ENCODE results near the gene CFAP58. TPM values are rescaled to one million over a fixed set of nuclear protein-coding genes. Genes with fewer than 3 reads are reported as not detected.

Gene CFAP58
- total and polyA plus RNA-seq, 2 of the 13 experiments (the other 11 are each of a cell fraction or from before 2014, with no cell fraction given): 0.03 TPM; not detected in 1

DNA sequence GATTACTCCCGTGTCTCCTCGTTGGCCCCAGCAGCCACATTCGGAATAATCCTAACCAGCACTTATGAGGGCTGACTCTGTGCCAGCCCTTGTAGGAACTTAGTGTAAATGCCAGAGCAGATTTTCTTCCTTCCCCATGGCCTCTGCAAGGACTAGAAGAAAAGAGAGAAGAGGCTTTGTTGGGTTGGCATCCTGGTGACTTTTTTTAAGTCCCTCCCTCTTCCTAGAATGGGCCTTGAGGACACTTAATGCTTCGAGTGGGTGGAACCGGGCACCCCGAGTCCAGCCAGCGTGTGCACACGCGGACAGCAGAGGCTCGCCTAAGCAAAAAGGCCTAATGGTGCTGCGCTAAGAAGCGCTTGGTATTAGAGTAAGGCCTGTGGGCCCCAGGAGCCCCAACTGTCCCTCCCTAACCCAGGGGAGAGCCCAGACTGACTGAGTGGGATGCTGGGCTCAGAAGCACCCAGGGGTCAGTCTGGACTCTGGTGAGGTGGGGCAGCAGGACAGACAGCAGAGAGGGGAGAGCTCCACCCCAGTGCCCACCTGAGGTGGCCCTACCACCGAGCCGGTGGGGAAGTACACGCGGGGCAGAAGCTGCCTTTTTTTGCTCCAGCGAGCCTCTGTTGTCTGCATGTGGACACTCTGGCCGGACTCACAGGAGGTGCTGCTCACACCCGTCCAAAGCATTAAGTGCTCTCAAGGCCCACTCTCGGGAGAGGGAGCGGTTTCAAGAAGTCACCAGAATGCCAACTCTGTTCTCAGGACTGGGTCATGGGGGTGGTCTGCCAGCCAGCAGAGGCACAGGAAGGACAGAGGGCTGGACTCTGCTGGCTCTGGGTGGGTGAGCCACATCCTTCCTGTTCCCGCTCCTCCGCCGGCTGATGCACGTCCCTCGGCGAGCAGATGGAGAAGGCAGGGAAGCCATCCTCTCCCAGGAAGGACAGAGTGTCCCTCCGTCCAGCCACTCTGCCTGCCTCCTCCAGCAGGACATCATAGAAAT, 27.9 kb upstream of the CFAP58 start:
- no peaks in the 10 kb centered on the region for H3K36me3 ChIP-seq (replicated peaks in 1 of 2; ENCODE audit: control insufficient read depth in 1 of 2, insufficient read depth in 2 of 2, low read length in 2 of 2)
- no peak overlapping the region for H3K4me3 ChIP-seq (replicated peaks in 1 of 3; ENCODE audit: insufficient read depth in 1 of 3, low read depth in 2 of 3, low read length in 3 of 3)
- BruUV-seq (replicated peaks): no TSS peak
- DNase-seq (ENCODE audit: low spot score) (no peak), FAIRE-seq (no peak), ATAC-seq (no peak)
- H3K4me2 ChIP-seq (ENCODE audit: low read depth, low read length): no peak overlapping the region
- no peaks in the 10 kb centered on the region for H4K20me1 ChIP-seq (ENCODE audit: insufficient read depth, low read length)
- no peak overlapping the region for H3K27ac ChIP-seq (ENCODE audit: extremely low read length, insufficient read depth, low read length)
- H2AFZ ChIP-seq (ENCODE audit: low read length): no peak overlapping the region
- CTCF ChIA-PET (ENCODE audit: low intra/inter-chr PET ratio, low total read pairs): no interaction called here
- H3K9ac ChIP-seq (ENCODE audit: insufficient read depth, low read depth, low read length): no peak overlapping the region
- in situ Hi-C loops (cut with HindIII; ENCODE audit: extremely low pct_ligation_motif_present, low pct_unique_long_range_greater_than_20kb): no loop called here
- TF ChIP-seq THAP9 (CRISPR knock-in tag; IDR thresholded peaks at IDR 0.05; ENCODE audit: borderline replicate concordance) (no peak), HNRNPH1 (optimal IDR thresholded peaks at IDR 0.05; ENCODE audit: low read depth, low read length) (no peak), ZNF292 (CRISPR knock-in tag; IDR thresholded peaks at IDR 0.05; ENCODE audit: borderline replicate concordance, low read depth) (no peak), ZNF34 (CRISPR knock-in tag; IDR thresholded peaks at IDR 0.05; ENCODE audit: borderline replicate concordance) (no peak)
- H3K9me3 ChIP-seq (ENCODE audit: low read length): no peaks in the 10 kb centered on the region
- POLR2A ChIA-PET: no interaction called here
- no peaks in the 10 kb centered on the region for H3K79me2 ChIP-seq (ENCODE audit: insufficient read depth, low read length)
- WGBS (ENCODE audit: low lambda C conversion rate): 97% methylated on average over 21 of the region's 28 CpGs
- H3K27me3 ChIP-seq (ENCODE audit: control insufficient read depth in 1 of 2, insufficient read depth in 2 of 2, low read length in 2 of 2): no peaks in the 10 kb centered on the region
- intact Hi-C loops (cut with micrococcal nuclease; ENCODE audit: unreplicated experiment): no loop called here
- peaks cover 38% of the 10 kb centered on the region for H3K4me1 ChIP-seq (ENCODE audit: insufficient read depth, low read length)
